ENCODE results near the gene UBE2D2. TPM values are rescaled to one million over a fixed set of nuclear protein-coding genes. Genes with fewer than 3 reads are reported as not detected.

The UBE2D2 gene
- total and polyA plus RNA-seq, 11 donors, result 84.6 to 148 (median 128) TPM

DNA sequence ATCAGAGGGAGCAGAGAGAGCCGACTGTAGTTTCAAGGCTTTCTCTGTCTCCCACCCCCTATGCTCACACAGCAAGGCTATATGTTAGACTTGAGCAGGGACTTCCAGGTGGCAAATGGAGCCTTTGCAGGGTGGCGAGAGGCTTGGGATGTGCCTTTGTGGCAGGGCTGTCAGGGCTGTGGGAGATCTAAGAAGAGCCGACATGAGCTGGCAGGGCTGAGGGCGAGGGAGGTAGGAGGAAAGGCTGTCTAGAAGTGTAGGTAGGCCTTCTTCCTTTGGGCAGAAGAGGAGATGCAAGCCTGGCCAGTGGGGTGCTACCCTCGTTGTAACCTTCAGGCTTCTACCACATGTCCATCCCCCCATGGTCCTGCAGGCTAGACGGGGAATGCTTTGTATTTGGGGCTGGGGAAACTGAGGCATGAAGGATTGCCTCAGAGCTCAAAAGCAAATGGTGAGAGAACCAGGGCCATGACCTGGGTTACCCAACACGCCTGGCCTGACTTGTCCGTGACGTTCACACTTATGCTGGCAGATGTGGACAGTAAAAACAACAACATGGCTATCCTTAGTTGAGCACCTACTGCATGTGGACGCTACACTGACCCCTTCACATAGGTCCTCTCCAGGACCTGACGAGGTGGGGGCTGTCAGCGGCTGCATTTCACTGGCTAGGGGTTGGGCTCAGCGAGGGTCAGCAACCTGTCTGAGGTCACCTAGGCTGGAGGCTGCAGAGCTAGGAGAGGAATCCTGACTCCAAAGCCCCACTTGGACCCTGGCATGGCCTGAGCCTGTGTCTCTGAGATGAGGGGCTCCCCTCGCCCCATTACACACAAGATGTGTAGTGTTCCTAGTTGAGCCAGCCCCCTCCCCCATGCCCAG lies 102.3 kb downstream of the UBE2D2 start:
- intact Hi-C loops (cut with DNase I), result no loop called here
- TF ChIP-seq, protein P1, sequence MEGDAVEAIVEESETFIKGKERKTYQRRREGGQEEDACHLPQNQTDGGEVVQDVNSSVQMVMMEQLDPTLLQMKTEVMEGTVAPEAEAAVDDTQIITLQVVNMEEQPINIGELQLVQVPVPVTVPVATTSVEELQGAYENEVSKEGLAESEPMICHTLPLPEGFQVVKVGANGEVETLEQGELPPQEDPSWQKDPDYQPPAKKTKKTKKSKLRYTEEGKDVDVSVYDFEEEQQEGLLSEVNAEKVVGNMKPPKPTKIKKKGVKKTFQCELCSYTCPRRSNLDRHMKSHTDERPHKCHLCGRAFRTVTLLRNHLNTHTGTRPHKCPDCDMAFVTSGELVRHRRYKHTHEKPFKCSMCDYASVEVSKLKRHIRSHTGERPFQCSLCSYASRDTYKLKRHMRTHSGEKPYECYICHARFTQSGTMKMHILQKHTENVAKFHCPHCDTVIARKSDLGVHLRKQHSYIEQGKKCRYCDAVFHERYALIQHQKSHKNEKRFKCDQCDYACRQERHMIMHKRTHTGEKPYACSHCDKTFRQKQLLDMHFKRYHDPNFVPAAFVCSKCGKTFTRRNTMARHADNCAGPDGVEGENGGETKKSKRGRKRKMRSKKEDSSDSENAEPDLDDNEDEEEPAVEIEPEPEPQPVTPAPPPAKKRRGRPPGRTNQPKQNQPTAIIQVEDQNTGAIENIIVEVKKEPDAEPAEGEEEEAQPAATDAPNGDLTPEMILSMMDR (IDR thresholded peaks at IDR 0.05), result no peak
- TF ChIP-seq POLR2A (IDR thresholded peaks at IDR 0.05), result no peak
- ATAC-seq (no peak), DNase-seq (peak in 1 of 5 donors; percentile 28)
- Histone ChIP-seq H3K27me3 (no peaks in the 10 kb centered on the region), H3K27ac (peak overlapping the region in 11 of 12 donors; percentile 73 to 98 (median 94)), H3K4me1 (peaks cover 18 to 98% (median 83%) of the 10 kb centered on the region in 12 donors), H3K36me3 (peaks cover 0 to 4% (median 0%) of the 10 kb centered on the region in 9 donors), H3K4me3 (no peak overlapping the region), H3K9me3 (no peaks in the 10 kb centered on the region)
- 74 to 82% (median 80%) methylated on average over 13 to 14 of the region's 14 CpGs for WGBS, 4 donors

DNA sequence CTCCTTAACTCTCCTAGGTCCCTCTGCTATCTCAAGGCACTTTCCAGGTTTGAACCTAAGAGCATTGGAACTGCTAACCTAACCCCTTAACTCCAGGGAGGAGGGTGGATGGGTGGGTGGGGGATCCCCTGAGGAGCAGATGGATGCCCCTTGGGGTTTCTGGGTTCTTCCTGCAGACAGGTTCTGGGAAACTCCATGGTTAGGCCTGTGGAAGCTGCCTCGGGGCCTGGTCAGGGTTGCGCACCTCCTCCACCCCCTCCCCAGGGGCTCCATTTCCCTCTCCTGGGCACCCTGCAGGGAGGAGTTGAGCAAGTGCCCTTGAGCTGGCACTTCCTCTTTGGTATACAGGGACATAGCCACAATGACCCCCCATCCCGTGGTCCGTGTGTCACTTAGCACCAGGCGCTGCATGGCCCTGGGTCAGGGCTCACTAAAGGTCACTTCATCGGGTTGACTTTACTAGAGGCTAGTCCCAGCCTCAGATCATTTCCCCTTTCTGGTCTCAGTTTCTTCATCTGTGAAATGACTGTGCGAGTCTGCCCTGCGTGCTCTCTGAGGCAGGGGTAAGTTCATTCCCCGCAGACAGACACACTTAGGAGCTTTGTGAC lies 103.1 kb downstream of the UBE2D2 start:
- peak in 2 of 5 donors; percentile 59 to 68 for DNase-seq
- ATAC-seq, result no peak
- Histone ChIP-seq H3K27ac (peak overlapping the region; percentile 30 to 98 (median 94)), H3K27me3 (no peaks in the 10 kb centered on the region), H3K9me3 (no peaks in the 10 kb centered on the region), H3K36me3 (peaks cover 0 to 4% (median 0%) of the 10 kb centered on the region in 9 donors), H3K4me3 (no peak overlapping the region), H3K4me1 (peaks cover 14 to 98% (median 83%) of the 10 kb centered on the region in 12 donors)
- WGBS, 4 donors, result 55 to 75% (median 73%) methylated on average over 7 to 9 of the region's 9 CpGs
- TF ChIP-seq, protein P1 (IDR thresholded peaks at IDR 0.05), result no peak
- no peak for TF ChIP-seq POLR2A (IDR thresholded peaks at IDR 0.05)
- intact Hi-C loops (cut with DNase I), result no loop called here

DNA sequence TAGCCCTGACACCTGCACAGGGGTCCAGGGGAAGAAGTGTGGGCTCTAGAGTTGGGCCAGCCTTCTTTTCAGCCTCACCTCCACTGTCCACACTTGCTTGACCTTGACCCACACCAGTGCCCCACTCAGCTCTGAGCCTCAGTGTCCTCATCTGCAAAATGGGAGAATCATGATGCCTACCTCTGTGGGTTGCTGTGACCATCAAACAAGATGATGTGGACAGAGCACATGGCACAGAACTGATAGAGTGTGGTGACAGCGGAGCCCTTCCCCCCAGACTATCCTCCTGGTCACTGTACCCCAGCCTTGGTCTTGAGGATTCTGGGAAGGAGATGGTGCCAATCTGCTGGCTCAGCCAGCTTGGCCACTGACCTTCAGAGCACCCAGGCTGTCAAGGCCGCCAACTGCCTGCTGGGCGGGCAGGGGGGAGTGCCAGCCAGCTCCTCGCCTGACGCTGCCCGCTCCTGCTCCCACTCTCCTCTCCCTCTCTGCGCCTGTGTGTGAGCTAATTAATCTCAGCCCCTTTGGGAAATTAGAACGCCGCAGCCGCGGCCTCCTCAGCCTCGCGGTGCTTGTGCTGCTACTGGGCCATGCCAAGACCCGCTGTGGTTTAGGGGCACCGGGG lies 103.7 kb downstream of the UBE2D2 start:
- H3K4me1 ChIP-seq, result peaks cover 8 to 98% (median 83%) of the 10 kb centered on the region in 12 donors

More for the DNA sequence above, 103.7 kb downstream of the UBE2D2 start:
- Histone ChIP-seq H3K9me3 (no peaks in the 10 kb centered on the region), H3K4me3 (no peak overlapping the region), H3K36me3 (peaks cover 0 to 4% (median 0%) of the 10 kb centered on the region in 9 donors), H3K27me3 (no peaks in the 10 kb centered on the region), H3K27ac (peak overlapping the region; percentile 30 to 98 (median 94))
- intact Hi-C loops (cut with DNase I), result no loop called here
- DNase-seq (peak in 3 of 5 donors; percentile 54 to 73 (median 71)), ATAC-seq (peak in 3 of 4 donors; percentile 20 to 40 (median 36))
- TF ChIP-seq, protein P1 (IDR thresholded peaks at IDR 0.05), result no peak
- TF ChIP-seq POLR2A (IDR thresholded peaks at IDR 0.05), result no peak
- WGBS, 4 donors, result 56 to 100% (median 65%) methylated on average over 2 to 15 of the region's 15 CpGs

Measured in heart left ventricle (tissue), 16 donors.